AG09319 (cell line): ENCODE data around the gene METTL8.

ENCODE experiments used
- DNase-seq: peaks from one replicate; pipeline ENCODE4 v3.0.0-alpha.2; 2010; ENCODE audit warnings: low read depth; ENCODE audit errors: extremely low read depth
- TF ChIP-seq, protein P1 (sequence below): IDR thresholded peaks from 2 replicates; pipeline ENCODE4 v1.5.1; 2011; ENCODE audit warnings: low read depth, mild to moderate bottlenecking, inconsistent platforms, low read length, moderate library complexity

Gene METTL8, protein sequence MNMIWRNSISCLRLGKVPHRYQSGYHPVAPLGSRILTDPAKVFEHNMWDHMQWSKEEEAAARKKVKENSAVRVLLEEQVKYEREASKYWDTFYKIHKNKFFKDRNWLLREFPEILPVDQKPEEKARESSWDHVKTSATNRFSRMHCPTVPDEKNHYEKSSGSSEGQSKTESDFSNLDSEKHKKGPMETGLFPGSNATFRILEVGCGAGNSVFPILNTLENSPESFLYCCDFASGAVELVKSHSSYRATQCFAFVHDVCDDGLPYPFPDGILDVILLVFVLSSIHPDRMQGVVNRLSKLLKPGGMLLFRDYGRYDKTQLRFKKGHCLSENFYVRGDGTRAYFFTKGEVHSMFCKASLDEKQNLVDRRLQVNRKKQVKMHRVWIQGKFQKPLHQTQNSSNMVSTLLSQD

DNA sequence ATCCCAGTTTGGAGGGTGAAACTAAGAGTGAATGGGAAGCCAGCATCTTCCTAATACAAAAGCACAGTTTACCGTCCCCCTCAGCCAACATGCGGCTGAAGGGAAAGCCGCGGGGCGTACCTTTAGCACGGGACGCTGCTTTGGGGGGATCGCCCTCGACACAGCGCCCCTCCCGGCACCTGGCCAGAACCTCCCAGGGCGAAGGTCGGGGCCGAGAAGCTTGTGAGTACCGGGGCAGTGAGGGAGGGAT lies at the start of gene METTL8:
METTL8 (minus strand) TSS at position 228 of the 250 bp plus-strand sequence. CDS start 41,805 bp downstream, outside the sequence.
- DNase-seq = no peak
- TF ChIP-seq, protein P1, sequence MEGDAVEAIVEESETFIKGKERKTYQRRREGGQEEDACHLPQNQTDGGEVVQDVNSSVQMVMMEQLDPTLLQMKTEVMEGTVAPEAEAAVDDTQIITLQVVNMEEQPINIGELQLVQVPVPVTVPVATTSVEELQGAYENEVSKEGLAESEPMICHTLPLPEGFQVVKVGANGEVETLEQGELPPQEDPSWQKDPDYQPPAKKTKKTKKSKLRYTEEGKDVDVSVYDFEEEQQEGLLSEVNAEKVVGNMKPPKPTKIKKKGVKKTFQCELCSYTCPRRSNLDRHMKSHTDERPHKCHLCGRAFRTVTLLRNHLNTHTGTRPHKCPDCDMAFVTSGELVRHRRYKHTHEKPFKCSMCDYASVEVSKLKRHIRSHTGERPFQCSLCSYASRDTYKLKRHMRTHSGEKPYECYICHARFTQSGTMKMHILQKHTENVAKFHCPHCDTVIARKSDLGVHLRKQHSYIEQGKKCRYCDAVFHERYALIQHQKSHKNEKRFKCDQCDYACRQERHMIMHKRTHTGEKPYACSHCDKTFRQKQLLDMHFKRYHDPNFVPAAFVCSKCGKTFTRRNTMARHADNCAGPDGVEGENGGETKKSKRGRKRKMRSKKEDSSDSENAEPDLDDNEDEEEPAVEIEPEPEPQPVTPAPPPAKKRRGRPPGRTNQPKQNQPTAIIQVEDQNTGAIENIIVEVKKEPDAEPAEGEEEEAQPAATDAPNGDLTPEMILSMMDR = no peak

DNA sequence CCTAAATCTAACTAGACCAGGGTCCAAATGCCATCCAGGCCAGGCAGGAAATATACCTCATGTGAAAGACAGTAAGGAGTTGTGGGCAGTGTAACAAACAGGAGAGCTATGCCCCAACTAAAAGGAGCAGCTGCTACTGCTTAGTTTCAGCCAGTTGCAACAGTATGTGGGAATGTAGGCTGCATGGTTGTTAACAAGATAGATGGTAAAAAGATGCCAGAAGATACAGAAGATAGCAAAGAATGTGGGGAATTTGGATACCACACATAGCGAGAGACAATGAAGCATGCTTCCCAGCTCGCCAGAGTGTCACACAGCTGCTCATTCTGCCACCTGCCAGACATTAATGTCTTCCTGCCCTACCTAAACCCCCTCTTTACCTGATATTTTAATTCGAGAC lies 49.1 kb upstream of the METTL8 start:
- TF ChIP-seq, protein P1 = no peak
- DNase-seq = no peak

DNA sequence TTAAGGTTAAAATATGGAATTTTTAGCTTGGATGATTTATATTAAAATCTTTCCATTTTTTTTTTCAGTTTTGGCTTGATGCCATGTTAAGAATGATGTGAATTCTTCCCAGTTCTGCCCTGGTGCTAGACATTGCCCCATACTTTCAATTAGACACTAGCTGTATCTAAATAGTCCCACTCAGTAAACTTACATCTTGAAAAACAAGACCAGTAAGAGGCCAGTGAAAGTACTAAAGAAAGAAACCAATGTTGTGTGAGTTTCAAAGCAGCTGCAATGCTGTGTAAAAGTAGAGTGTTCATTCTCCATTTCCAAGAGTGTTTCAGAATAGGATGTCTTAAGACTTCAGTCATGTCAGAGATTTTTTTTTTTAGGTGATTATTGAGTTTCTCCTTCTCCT lies 48.5 kb upstream of the METTL8 start:
- TF ChIP-seq, protein P1 = no peak

DNA sequence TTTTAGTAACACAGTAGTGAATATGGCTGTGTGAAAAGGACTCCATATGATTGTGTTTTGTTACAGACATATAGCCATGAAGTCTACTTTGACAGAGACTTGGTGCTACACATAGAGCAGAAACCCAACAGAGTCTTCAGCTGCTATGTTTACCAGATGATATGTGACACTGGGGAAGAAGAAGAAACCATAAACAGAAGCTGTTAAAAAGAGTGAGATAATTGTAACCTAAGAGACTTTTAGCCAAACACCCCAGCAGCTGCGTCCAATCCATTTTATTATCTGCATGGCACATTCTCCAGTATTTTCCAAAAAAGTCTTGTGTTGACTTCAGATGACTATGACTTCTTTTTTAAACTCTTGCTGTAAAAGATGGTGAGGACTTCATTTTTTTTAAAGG lies 47.1 kb upstream of the METTL8 start:
- DNase-seq = no peak
- TF ChIP-seq, protein P1 = no peak

More for the DNA sequence above, 48.5 kb upstream of the METTL8 start:
- DNase-seq = no peak

DNA sequence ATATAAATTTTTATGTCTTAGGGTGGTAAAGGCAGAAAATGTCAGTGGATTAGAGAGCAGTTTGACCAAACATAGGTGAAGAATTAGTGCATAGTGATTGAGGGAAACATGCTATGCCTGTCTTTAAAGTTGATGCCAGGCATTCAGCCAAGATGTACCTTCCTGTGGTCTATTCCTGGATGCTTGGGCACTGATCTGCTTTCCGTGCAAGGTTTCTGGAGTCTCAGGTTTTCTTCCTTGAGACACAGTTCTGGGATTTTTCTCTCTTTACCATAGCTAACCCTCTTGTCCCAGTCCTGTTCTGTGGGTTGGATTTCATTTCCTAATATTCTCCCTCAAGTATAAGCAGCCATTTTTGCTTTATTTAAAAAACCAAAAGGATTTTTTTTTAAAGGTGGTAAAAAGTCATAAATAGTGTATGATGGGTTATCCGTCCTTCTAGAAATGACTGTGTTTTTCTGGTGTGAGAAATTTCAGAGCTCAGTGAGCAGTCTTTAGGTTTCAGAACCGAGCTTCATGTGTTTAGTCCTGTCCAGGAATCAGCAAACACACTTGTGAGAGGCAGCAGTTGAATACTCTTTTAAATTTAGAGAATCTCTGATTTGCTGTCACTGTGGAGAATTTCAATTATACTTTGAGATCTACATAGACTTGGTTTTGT lies 45.5 kb upstream of the METTL8 start:
- no peak for DNase-seq
- TF ChIP-seq, protein P1 = no peak

DNA sequence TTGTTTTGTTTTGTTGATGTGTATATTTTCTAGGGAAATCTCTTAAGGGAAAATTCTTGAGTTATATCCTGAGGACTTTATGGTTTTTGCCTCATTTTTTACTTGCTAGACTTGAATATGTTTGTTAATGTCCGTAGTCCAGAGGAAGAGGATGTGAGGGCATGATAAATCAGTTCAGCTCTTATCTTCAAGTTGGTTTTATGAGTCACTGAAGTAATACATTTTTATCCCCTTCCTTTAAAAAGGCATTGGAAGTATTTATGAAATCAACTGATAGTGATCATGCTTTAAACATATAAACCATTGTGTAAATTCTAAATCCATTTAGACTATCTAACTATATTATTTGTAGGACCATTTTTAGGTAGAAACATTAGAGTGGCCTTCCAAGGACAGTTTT lies 44.6 kb upstream of the METTL8 start:
- TF ChIP-seq, protein P1 = no peak
- DNase-seq = no peak

DNA sequence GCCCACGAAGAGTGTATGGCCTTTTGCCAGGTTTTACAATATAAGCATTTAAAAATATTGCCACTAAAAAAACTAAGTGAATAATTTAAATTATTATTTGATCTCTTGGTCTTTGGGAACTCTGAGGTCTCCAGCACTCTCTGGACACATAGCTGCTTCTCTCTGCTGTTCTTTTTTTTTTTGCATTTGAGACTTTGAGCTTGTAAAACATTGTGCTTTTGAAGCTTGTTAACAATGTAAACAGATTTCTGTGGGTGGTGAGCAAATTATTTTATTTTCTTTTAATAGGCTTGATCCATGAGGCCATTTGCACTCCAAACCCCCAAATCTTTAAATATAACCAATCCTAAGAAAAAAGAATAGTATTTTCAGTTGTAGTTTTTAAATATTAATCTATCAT lies 42.2 kb upstream of the METTL8 start:
- TF ChIP-seq, protein P1 = no peak
- DNase-seq = no peak
